Trophoblast cell (in vitro differentiated cells and primary cell): Measurements from ENCODE around the gene DOCK3.
"Not testable (repeated sequence)": the region's sequence is repeated elsewhere in the genome, so short reads cannot be mapped to it uniquely, and the experiment has no call there.

Experiments
- DNase-seq, 2 donors: peaks; one replicate each; pipeline ENCODE4 v3.0.0-alpha.2; 2016
- H2AFZ ChIP-seq: 2 replicates; pipeline ENCODE4 v1.6.1; 2013; ENCODE audit warnings: low read length, moderate library complexity, mild to moderate bottlenecking; ENCODE audit not compliant: insufficient read depth, poor library complexity
- H2AK5ac ChIP-seq: 2 replicates; pipeline ENCODE4 v1.6.1; 2013; ENCODE audit warnings: mild to moderate bottlenecking, low read length
- H2BK120ac ChIP-seq: 2 replicates; pipeline ENCODE4 v1.6.1; 2013; ENCODE audit warnings: low read length, mild to moderate bottlenecking, moderate library complexity; ENCODE audit not compliant: insufficient read depth, poor library complexity
- H2BK12ac ChIP-seq: 2 replicates; pipeline ENCODE4 v1.6.1; 2013; ENCODE audit warnings: mild to moderate bottlenecking, low read length, moderate library complexity
- H2BK5ac ChIP-seq: 2 replicates; pipeline ENCODE4 v1.6.1; 2013; ENCODE audit warnings: low read length, low read depth, moderate library complexity, mild to moderate bottlenecking; ENCODE audit not compliant: poor library complexity
- H3K14ac ChIP-seq: 2 replicates; pipeline ENCODE4 v1.6.1; 2013; ENCODE audit warnings: mild to moderate bottlenecking, low read length
- H3K18ac ChIP-seq: 2 replicates; pipeline ENCODE4 v1.6.1; 2013; ENCODE audit warnings: mild to moderate bottlenecking, low read length
- H3K23ac ChIP-seq: 2 replicates; pipeline ENCODE4 v1.6.1; 2013; ENCODE audit warnings: low read length
- H3K27ac ChIP-seq: 2 replicates; pipeline ENCODE4 v1.5.1; 2013; ENCODE audit warnings: low read depth, mild to moderate bottlenecking, inconsistent platforms, low read length, moderate library complexity
- H3K27me3 ChIP-seq: 2 replicates; pipeline ENCODE4 v1.6.1; 2013; ENCODE audit warnings: inconsistent platforms, mild to moderate bottlenecking, low read length, moderate library complexity; ENCODE audit not compliant: insufficient read depth
- H3K36me3 ChIP-seq, 2 experiments: 1 replicate in 1 of 2; 2 replicates in 1 of 2; pipeline ENCODE4 v1.6.1; 2013; ENCODE audit warnings: low read length in 2 of 2, mild to moderate bottlenecking in 2 of 2, moderate library complexity in 1 of 2; ENCODE audit not compliant: insufficient read depth in 2 of 2, control insufficient read depth in 1 of 2
- H3K4ac ChIP-seq: 2 replicates; pipeline ENCODE4 v1.6.1; 2013; ENCODE audit warnings: low read depth, mild to moderate bottlenecking, low read length, moderate library complexity
- H3K4me1 ChIP-seq, 2 experiments: 1 replicate in 1 of 2; 2 replicates in 1 of 2; pipeline ENCODE4 v1.6.1; 2013; ENCODE audit warnings: low read length in 2 of 2, mild to moderate bottlenecking in 2 of 2, moderate library complexity in 1 of 2; ENCODE audit not compliant: insufficient read depth in 2 of 2, control insufficient read depth in 1 of 2
- H3K4me2 ChIP-seq: 2 replicates; pipeline ENCODE4 v1.6.1; 2013; ENCODE audit warnings: inconsistent platforms, mild to moderate bottlenecking, low read length, moderate library complexity
- H3K4me3 ChIP-seq: 2 replicates; pipeline ENCODE4 v1.5.1; 2013; ENCODE audit warnings: mild to moderate bottlenecking, low read depth, low read length, inconsistent platforms
- H3K79me1 ChIP-seq: one replicate; pipeline ENCODE4 v1.6.1; 2013; ENCODE audit warnings: low read length
- H3K79me2 ChIP-seq: 2 replicates; pipeline ENCODE4 v1.6.1; 2013; ENCODE audit warnings: low read length, mild to moderate bottlenecking; ENCODE audit not compliant: control insufficient read depth, insufficient read depth, poor library complexity
- H3K9ac ChIP-seq: 2 replicates; pipeline ENCODE4 v1.6.1; 2013; ENCODE audit warnings: mild to moderate bottlenecking, low read length
- H3K9me3 ChIP-seq: 2 replicates; pipeline ENCODE4 v1.6.1; 2013; ENCODE audit warnings: low read depth, mild to moderate bottlenecking, control low read depth, inconsistent platforms, low read length; ENCODE audit not compliant: insufficient read depth
- H4K12ac ChIP-seq: 2 replicates; pipeline ENCODE4 v1.6.1; 2013; ENCODE audit warnings: low read depth, mild to moderate bottlenecking, low read length, moderate library complexity
- H4K8ac ChIP-seq: 2 replicates; pipeline ENCODE4 v1.6.1; 2013; ENCODE audit warnings: low read depth, mild to moderate bottlenecking, low read length, moderate library complexity
- H4K91ac ChIP-seq: one replicate; pipeline ENCODE4 v1.6.1; 2013; ENCODE audit warnings: low read depth, mild to moderate bottlenecking, low read length, moderate library complexity
- WGBS: extraction: QIAGEN DNeasy Blood & Tissue Kit; methylation state at CpG from one replicate; pipeline ENCODE4 v1.1.7; 2013; ENCODE audit warnings: missing lambda C conversion rate; ENCODE audit not compliant: insufficient read length, insufficient coverage; ENCODE audit errors: extremely low coverage; 5-methylcytosine and 5-hydroxymethylcytosine counted together

DOCK3 gene

GRCh38 chr3:50819882-50820281 lies 145.2 kb downstream of the DOCK3 start:
- no peaks in the 10 kb centered on the region for H3K79me2 ChIP-seq
- H3K14ac ChIP-seq: no peak overlapping the region
- H2AFZ ChIP-seq: no peak overlapping the region
- no peak overlapping the region for H3K9ac ChIP-seq
- no peak overlapping the region for H2BK5ac ChIP-seq
- H3K79me1 ChIP-seq: peaks cover 16% of the 10 kb centered on the region
- no peak overlapping the region for H2BK120ac ChIP-seq
- peaks cover 5 to 12% of the 10 kb centered on the region in 2 experiments for H3K4me1 ChIP-seq
- no peak overlapping the region for H3K4me3 ChIP-seq
- H4K12ac ChIP-seq: no peak overlapping the region
- H3K4me2 ChIP-seq: no peak overlapping the region
- peak overlapping the region; percentile 58 for H2BK12ac ChIP-seq
- H3K27ac ChIP-seq: no peak overlapping the region
- no peak overlapping the region for H2AK5ac ChIP-seq
- H4K8ac ChIP-seq: no peak overlapping the region
- no peak for DNase-seq
- H3K18ac ChIP-seq: no peak overlapping the region
- H3K36me3 ChIP-seq: no peaks in the 10 kb centered on the region
- H3K27me3 ChIP-seq: no peaks in the 10 kb centered on the region
- peak overlapping the region; percentile 75 for H3K4ac ChIP-seq
- no peaks in the 10 kb centered on the region for H3K9me3 ChIP-seq
- no peak overlapping the region for H3K23ac ChIP-seq
- WGBS: no CpG with 5 or more reads among the region's 5 CpGs
- no peak overlapping the region for H4K91ac ChIP-seq

DNA sequence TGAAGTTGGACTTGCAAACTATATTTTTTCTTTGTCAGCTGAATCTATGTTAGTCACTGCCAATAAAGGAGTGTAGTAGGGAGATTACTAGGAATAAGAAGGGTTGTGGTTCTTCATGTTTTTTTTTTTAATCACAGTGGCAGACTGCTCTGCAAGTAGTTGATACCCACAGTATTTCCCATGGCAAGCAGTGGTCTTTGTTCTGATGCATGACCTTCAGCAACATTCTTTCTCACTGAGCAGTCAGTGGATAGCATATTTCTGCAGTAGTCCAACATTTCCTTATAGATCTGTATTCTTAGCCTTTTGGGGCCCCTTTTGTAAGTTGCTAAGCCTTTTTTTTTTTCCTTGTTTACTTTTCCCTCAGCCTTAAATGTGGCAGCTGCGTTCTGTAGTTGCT lies 151.1 kb downstream of the DOCK3 start:
- Histone ChIP-seq H2BK120ac (no peak overlapping the region), H3K4me3 (no peak overlapping the region), H3K79me2 (no peaks in the 10 kb centered on the region), H3K36me3 (no peaks in the 10 kb centered on the region), H2AK5ac (no peak overlapping the region), H3K4ac (no peak overlapping the region), H4K91ac (no peak overlapping the region), H4K12ac (no peak overlapping the region), H3K23ac (no peak overlapping the region), H3K14ac (no peak overlapping the region), H2AFZ (no peak overlapping the region), H2BK5ac (no peak overlapping the region), H2BK12ac (no peak overlapping the region), H3K9me3 (no peaks in the 10 kb centered on the region), H3K27ac (no peak overlapping the region), H3K27me3 (no peaks in the 10 kb centered on the region), H3K4me2 (no peak overlapping the region), H3K4me1 (no peaks in the 10 kb centered on the region), H3K79me1 (no peaks in the 10 kb centered on the region), H3K9ac (no peak overlapping the region), H3K18ac (no peak overlapping the region), H4K8ac (no peak overlapping the region)
- WGBS: no CpG with 5 or more reads among the region's 1 CpG
- DNase-seq: no peak

DNA sequence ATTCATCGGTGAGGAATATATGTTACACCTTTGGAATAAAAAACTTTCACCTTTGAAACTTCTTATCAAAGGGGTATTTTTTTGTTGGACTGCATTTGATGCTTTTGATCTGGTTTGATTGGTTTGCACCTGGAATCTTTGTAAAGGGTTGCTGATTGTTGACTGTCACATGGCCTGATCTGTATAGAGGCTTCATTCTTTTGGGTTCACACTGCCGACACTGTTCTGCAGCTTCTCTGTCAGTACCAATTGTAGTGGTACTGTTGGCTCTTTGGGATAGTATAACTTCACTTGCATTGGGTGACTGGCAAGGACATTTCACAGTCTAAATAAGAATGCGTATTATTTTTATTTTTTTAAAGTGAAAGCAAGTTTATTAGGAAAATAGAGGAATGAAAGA lies 155.7 kb downstream of the DOCK3 start:
- H3K4me2 ChIP-seq: no peak overlapping the region
- H2BK12ac ChIP-seq: no peak overlapping the region
- H3K4me3 ChIP-seq: no peak overlapping the region
- no peaks in the 10 kb centered on the region for H3K79me2 ChIP-seq
- no peak overlapping the region for H3K14ac ChIP-seq
- H3K18ac ChIP-seq: no peak overlapping the region
- H3K27ac ChIP-seq: no peak overlapping the region
- no peak overlapping the region for H2BK5ac ChIP-seq
- 100% methylated on average over 1 of the region's 3 CpGs for WGBS
- H3K9ac ChIP-seq: no peak overlapping the region
- H3K23ac ChIP-seq: no peak overlapping the region
- no peak overlapping the region for H2AK5ac ChIP-seq
- H4K91ac ChIP-seq: no peak overlapping the region
- no peak overlapping the region for H4K12ac ChIP-seq
- no peaks in the 10 kb centered on the region for H3K79me1 ChIP-seq
- no peak overlapping the region for H2AFZ ChIP-seq
- H2BK120ac ChIP-seq: no peak overlapping the region
- no peak overlapping the region for H4K8ac ChIP-seq
- no peak overlapping the region for H3K4ac ChIP-seq
- no peaks in the 10 kb centered on the region for H3K9me3 ChIP-seq
- no peaks in the 10 kb centered on the region for H3K4me1 ChIP-seq
- no peak for DNase-seq
- H3K36me3 ChIP-seq: no peaks in the 10 kb centered on the region
- H3K27me3 ChIP-seq: no peaks in the 10 kb centered on the region

- H3K9me3 ChIP-seq, H3K4me1 ChIP-seq, H4K91ac ChIP-seq, H3K4ac ChIP-seq, H3K36me3 ChIP-seq, H4K8ac ChIP-seq, H3K79me1 ChIP-seq, H3K27ac ChIP-seq, H3K4me3 ChIP-seq, H3K27me3 ChIP-seq, H3K23ac ChIP-seq, DNase-seq, H2AFZ ChIP-seq, H3K18ac ChIP-seq, H2BK12ac ChIP-seq, H4K12ac ChIP-seq, H2BK120ac ChIP-seq, H3K79me2 ChIP-seq, H3K14ac ChIP-seq, H2AK5ac ChIP-seq, H3K4me2 ChIP-seq, H2BK5ac ChIP-seq, H3K9ac ChIP-seq: not testable (repeated sequence)
- WGBS: no CpG with 5 or more reads among the region's 2 CpGs
Observed at GRCh38 chr3:50831009-50831408, 156.3 kb downstream of the DOCK3 start.
